NK-92 (cell line): ENCODE measurements around the gene HSPA1B.
"Not testable (repeated sequence)": the region's sequence is repeated elsewhere in the genome, so short reads cannot be mapped to it uniquely, and the experiment has no call there.

Experiments
- DNase-seq: peaks from one replicate; lab custom pipeline; 2025; ENCODE audit not compliant: unreplicated experiment; lab: John Stamatoyannopoulos, UW

HSPA1B gene

DNA sequence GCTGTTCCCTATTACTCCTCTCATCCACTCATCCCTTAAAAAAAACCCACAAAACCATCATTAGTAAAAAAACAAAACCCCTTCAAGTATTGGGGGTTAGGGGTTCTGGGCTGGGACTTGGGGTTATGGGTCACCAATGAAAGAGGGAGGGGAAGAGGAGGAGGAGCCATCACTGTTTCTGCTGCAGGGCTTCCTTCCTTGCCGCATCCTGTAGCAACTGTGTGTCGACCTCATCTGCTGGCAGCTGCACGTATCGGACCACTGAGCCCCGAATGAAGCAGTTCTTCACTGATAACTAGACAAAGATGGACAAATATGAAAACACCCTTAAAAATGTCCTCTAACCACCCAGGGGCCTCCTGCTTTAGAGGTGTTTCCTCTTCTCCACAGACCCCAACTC is 29.9 kb upstream of the HSPA1B start:
- DNase-seq, result no peak

DNA sequence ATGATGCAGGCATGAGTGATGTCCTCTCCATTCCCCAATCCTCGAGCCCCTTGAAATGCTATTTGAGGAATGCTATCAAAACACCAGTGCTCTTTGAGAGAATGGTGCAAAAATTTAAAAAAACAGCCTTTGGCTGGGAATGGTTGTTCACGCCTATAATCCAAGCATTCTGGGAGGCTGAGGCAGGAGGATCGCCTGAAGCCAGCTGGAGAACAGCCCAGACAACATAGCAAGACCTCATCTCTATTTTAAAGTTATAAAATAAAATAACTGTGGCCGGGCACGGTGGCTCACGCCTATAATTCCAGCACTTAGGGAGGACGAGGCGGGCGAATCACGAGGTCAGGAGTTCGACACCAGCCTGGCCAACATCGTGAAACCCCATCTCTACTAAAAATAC is 27.8 kb upstream of the HSPA1B start:
- no peak for DNase-seq

- DNase-seq, result not testable (repeated sequence)
Measured at GRCh38 chr6:31801031-31801927, 26.3 kb upstream of the HSPA1B start.

- DNase-seq, result no peak
Measured at GRCh38 chr6:31805939-31806469, 21.5 kb upstream of the HSPA1B start.

- DNase-seq, result peak; percentile 69
Measured at GRCh38 chr6:31806470-31807272, 20.9 kb upstream of the HSPA1B start, which contains the start of gene LSM2. Gene LSM2 (minus strand): TSS chr6:31806966. CDS start chr6:31806757, 209 bp downstream.

GRCh38 chr6:31808599-31808998 is 18.9 kb upstream of the HSPA1B start:
- DNase-seq, result not testable (repeated sequence)

- DNase-seq, result no peak
Measured at GRCh38 chr6:31811645-31812044, 15.9 kb upstream of the HSPA1B start.

- no peak for DNase-seq
Measured at GRCh38 chr6:31813465-31813849, 14.1 kb upstream of the HSPA1B start.

DNA sequence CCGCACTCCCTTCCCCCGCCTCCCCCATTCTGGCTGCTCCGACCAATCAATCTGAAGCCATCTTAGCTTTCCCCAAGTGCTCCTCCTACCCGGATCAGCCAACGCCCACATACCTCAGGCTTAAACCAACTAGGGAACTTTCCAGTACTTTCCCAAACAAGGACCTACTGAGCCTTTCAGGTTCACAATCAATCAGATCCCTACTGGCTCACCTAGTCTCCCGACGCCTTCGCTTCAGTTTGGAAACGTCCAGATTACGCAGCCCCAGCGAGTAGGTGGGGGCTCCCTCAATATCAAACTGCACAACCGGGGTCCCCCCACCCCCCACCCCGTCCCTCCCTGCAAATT is 12.9 kb upstream of the HSPA1B start:
- no peak for DNase-seq

DNA sequence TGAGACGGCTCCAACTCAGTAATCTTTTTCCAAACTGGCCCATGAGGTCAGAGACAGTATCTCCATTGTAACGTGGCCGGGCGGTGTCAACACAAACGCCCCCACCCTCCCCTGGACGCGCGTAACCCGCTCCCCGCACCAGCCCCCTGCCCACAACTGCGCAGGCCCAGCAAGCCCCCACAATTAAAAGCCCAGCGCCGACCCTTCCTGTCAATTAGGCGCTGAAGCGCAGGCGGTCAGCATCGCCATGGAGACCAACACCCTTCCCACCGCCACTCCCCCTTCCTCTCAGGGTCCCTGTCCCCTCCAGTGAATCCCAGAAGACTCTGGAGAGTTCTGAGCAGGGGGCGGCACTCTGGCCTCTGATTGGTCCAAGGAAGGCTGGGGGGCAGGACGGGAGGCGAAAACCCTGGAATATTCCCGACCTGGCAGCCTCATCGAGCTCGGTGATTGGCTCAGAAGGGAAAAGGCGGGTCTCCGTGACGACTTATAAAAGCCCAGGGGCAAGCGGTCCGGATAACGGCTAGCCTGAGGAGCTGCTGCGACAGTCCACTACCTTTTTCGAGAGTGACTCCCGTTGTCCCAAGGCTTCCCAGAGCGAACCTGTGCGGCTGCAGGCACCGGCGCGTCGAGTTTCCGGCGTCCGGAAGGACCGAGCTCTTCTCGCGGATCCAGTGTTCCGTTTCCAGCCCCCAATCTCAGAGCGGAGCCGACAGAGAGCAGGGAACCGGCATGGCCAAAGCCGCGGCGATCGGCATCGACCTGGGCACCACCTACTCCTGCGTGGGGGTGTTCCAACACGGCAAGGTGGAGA is 12.3 kb upstream of the HSPA1B start, which contains the start of the genes HSPA1A and HSPA1L:
HSPA1A (plus strand) TSS at position 519 of the 814 bp plus-strand sequence; CDS start at position 733, 214 bp downstream.
HSPA1L (minus strand) TSS at position 259 of the 814 bp plus-strand sequence. CDS start 3,311 bp downstream, outside the sequence.
- no peak for DNase-seq

- not testable (repeated sequence) for DNase-seq
Measured at GRCh38 chr6:31817133-31817928, 10.2 kb upstream of the HSPA1B start.

- not testable (repeated sequence) for DNase-seq
Measured at GRCh38 chr6:31817929-31818511, 9.5 kb upstream of the HSPA1B start.

GRCh38 chr6:31819871-31820299 is 7.7 kb upstream of the HSPA1B start:
- DNase-seq, result no peak

GRCh38 chr6:31820399-31820798 is 7.1 kb upstream of the HSPA1B start:
- DNase-seq, result not testable (repeated sequence)

GRCh38 chr6:31821301-31822035 is 6.1 kb upstream of the HSPA1B start:
- DNase-seq, result no peak

DNA sequence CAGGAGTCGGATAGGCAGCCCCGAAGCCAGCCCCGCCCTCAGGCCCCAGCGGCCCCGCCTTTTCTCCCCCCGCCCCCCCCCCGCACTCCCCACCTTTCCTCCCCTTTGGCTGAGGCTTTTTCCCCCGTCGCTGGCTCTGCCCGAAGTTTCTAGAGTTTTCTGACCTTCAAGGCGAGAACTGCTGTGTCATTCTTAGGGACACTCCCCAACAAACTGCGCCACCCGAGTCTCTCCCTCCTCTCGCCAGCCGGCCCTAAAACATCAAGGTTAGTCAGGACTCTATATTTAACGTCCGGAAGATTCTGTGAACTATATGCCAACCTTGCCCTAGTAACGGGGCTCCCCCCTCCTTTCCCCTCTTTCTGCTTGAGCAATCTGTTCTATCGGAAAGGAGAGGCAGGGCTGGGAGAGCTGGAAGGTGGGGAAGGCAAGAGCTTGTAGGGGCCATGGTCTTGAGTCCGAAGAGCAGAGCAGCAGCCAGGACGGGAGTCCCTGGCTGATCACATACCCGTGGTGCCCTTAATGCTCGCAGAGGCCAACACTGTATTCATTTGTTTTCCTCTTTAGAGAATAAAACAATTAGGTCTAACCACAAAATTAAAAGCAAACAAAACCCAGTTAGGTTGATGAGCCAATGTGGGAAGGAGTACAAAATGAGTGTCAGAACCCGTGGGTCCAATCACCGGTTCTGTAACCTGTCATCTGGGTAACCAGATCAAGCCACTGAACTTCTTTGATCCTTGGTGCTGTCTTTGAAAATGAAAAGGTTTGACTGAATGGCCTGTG is 5.3 kb upstream of the HSPA1B start:
- DNase-seq, result no peak

- DNase-seq, result not testable (repeated sequence)
Measured at GRCh38 chr6:31823592-31824196, 3.8 kb upstream of the HSPA1B start.
